Epithelial cell of proximal tubule (primary cell): ENCODE measurements around the gene C17orf107. TPM values are rescaled to one million over a fixed set of nuclear protein-coding genes. Genes with fewer than 3 reads are reported as not detected.

Experiments used
- DNase-seq: peaks from one replicate; pipeline ENCODE4 v3.0.0-alpha.2; 2011; ENCODE audit warnings: low read depth
- H3K4me3 ChIP-seq: 2 replicates; pipeline ENCODE4 v1.5.1; 2011; ENCODE audit warnings: low read depth, mild to moderate bottlenecking, low read length
- total RNA-seq: library from RNA; depleted of rRNA; stranded (reverse); fragments of >200 nt; gene quantifications from 2 replicates; pipeline ENCODE4 v1.2.3, GENCODE V29; 2015
- TF ChIP-seq, protein P1 (sequence below): conservative IDR thresholded peaks from 2 replicates; pipeline ENCODE4 v1.5.1; 2012; ENCODE audit warnings: low read depth, mild to moderate bottlenecking, low read length

C17orf107 gene
- total RNA-seq, 1 donor from 2014 or later, result 1.3 TPM

DNA sequence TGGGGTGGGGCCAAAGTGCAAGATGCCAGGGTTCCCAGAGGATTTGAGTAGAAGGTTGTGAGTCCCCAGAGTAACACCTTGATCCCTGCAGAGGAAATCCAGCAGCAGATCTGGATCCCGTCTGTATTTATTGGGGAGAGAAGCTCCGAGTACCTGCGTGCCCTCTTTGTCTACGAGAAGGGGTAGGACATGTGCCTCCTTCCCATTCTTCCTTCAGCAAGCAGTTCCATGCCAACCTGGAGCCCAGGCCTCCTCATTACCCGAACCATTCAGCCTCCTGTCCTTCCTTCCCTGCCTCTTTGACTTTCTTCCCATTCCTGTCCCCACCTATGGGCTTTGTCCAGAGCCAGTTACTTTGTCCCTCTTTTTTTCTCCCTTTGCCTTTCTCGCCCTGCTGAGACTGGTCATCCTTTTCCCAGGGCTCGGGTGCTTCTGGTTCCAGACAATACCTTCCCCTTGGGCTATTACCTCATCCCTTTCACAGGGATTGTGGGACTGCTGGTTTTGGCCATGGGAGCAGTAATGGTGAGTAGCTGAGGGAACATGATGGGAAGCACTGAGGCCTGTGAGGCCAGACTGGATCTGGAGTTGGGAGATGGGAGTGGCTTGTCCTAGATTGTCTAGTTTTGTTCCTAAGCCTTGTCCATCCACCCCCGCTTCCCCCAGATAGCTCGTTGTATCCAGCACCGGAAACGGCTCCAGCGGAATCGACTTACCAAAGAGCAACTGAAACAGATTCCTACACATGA lies 43.6 kb downstream of the C17orf107 start:
- H3K4me3 ChIP-seq, result no peak overlapping the region
- no peak for DNase-seq
- TF ChIP-seq, protein P1, sequence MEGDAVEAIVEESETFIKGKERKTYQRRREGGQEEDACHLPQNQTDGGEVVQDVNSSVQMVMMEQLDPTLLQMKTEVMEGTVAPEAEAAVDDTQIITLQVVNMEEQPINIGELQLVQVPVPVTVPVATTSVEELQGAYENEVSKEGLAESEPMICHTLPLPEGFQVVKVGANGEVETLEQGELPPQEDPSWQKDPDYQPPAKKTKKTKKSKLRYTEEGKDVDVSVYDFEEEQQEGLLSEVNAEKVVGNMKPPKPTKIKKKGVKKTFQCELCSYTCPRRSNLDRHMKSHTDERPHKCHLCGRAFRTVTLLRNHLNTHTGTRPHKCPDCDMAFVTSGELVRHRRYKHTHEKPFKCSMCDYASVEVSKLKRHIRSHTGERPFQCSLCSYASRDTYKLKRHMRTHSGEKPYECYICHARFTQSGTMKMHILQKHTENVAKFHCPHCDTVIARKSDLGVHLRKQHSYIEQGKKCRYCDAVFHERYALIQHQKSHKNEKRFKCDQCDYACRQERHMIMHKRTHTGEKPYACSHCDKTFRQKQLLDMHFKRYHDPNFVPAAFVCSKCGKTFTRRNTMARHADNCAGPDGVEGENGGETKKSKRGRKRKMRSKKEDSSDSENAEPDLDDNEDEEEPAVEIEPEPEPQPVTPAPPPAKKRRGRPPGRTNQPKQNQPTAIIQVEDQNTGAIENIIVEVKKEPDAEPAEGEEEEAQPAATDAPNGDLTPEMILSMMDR, result no peak

- no peak overlapping the region for H3K4me3 ChIP-seq
- TF ChIP-seq, protein P1, result no peak
- no peak for DNase-seq
Measured at GRCh38 chr17:4944163-4944553, 44.8 kb downstream of the C17orf107 start.

- H3K4me3 ChIP-seq, result no peak overlapping the region
- TF ChIP-seq, protein P1, result no peak
- no peak for DNase-seq
Measured at GRCh38 chr17:4944554-4945175, 45.3 kb downstream of the C17orf107 start.

- TF ChIP-seq, protein P1, result no peak
- DNase-seq, result no peak
- H3K4me3 ChIP-seq, result peak overlapping the region; percentile 96
Measured at GRCh38 chr17:4945176-4945943, 46.0 kb downstream of the C17orf107 start.

- TF ChIP-seq, protein P1, result no peak
- H3K4me3 ChIP-seq, result peak overlapping the region; percentile 96
- no peak for DNase-seq
Measured at GRCh38 chr17:4945944-4946280, 46.6 kb downstream of the C17orf107 start.

DNA sequence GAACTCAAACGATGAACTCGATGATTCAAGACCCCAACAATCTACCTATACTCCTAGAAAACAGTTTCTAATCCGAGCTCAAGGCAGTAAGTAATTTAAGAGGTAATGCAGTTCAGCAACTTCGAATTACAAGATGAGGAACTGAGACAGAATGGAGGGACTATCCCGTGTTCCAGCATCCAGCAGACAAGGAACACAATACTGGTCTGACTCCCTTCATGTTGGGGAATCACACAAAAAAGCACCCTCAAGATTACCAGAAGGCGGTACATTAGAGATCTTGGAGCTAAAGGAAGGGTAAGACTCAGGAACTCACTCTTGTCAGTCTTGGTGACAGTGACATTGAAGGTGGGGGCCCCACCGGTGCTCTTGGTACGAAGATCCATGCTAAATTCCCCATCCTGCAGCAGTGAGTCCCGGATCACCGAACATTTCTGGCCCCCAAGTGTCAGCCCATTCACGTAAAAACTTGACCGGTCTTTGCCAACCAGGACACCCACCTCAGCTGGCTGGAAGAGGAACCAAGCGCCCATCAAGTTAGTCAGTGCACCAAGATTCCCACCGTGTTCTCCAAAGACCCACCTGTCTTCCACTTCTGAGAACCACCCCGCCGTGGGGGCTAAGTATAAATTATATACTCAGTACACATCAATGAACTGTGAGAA lies 47.1 kb downstream of the C17orf107 start:
- peak overlapping the region; percentile 96 for H3K4me3 ChIP-seq
- no peak for DNase-seq
- TF ChIP-seq, protein P1, result no peak
